Heart left ventricle (tissue), 13 donors: Measurements from ENCODE around the gene TRIM49D1.
"Not testable (repeated sequence)": the region's sequence is repeated elsewhere in the genome, so short reads cannot be mapped to it uniquely, and the experiment has no call there.

ENCODE experiments used
- CTCF ChIP-seq, 12 donors: fragments of 200-600 bp; sonication (generic) in 4 of 12; IDR thresholded peaks; one replicate each; pipeline versions ENCODE4 v1.5.0 to v1.8.0; 2018 to 2022; ENCODE audit warnings: antibody characterized with exemption in 12 of 12, mild to moderate bottlenecking in 5 of 12
- POLR2A ChIP-seq, 2 donors: fragments of 450-650 bp; IDR thresholded peaks; one replicate each; pipeline ENCODE4 v1.6.1; 2017; ENCODE audit warnings: antibody characterized with exemption in 2 of 2, mild to moderate bottlenecking in 2 of 2, moderate library complexity in 2 of 2
- donor health status: ischemic (EF 13 %, LVEDD 7.1; RV severe dilation, severe dysfunction).
- donor health status: DM: no; HTN: yes; CAD: no.
- donor health status: DM: no; HTN: no; CAD: no.
- donor health status: ischemic (EF 25% LVEDD 6.9; RV normal size, moderate dysfunction).
- donor health status: ischemic (EF 25% LVEDD 5.7; RV mildly dilated, moderate dysfunction).
- donor health status: ischemic (EF 35%, LVEDD 5.7; RV mildly dilated, moderate dysfunction).
- donor health status: nonischemic (EF 11% LVEDD 7.7; RV severe dilation, severe dysfunction).
- donor health status: DM: yes; HTN: yes; CAD: no.
- donor health status: PGD.
- donor health status: ischemic (EF 29% LVEDD 5.4; RV normal size, mild dysfunction).
- donor health status: nonischemic (EF 23%, LVEDD 6.1; RV moderate dilation, normal function).

GRCh38 chr11:89863906-89864704 is 57.9 kb downstream of the TRIM49D1 start:
- TF ChIP-seq POLR2A, CTCF (IDR thresholded peaks at IDR 0.05): not testable (repeated sequence)
